SK-N-SH (cell line): ENCODE measurements around the gene ICA1. TPM values are rescaled to one million over a fixed set of nuclear protein-coding genes. Genes with fewer than 3 reads are reported as not detected.
A peak's percentile ranks its signal among the peaks of the same experiment; 100 is the strongest.

ENCODE experiments used
- CTCF ChIA-PET: fragments of 300-600, 350-600 bp; formaldehyde crosslinking; extraction: SDS; loops from one replicate; lab custom pipeline; 2021; lab: Yijun Ruan, JAX
- POLR2A ChIA-PET: fragments of 350-600 bp; sonication (Branson Sonifier 250); formaldehyde crosslinking; extraction: SDS; loops from one replicate; lab custom pipeline; 2020; ENCODE audit warnings: antibody characterized with exemption, inconsistent platforms; lab: Yijun Ruan, JAX
- DNase-seq: peaks from one replicate; pipeline ENCODE4 v3.0.0; 2012
- H2AFZ ChIP-seq: fragments of 200-600 bp; sonication (generic); 2 replicates; pipeline ENCODE4 v1.8.1; 2016; ENCODE audit warnings: antibody characterized with exemption, mild to moderate bottlenecking, low read depth
- H3F3A ChIP-seq: fragments of 200-600 bp; sonication (generic); replicated peaks from 2 replicates; pipeline ENCODE3; 2016; ENCODE audit warnings: antibody characterized with exemption, mild to moderate bottlenecking; ENCODE audit not compliant: insufficient read depth
- H3K27ac ChIP-seq, 2 experiments: fragments of 200-500 bp in 1 of 2; fragments of 200-600 bp in 1 of 2; sonication (Bioruptor generic) in 1 of 2; sonication (generic), shearing (Covaris generic) in 1 of 2; 2 replicates each; pipeline versions ENCODE4 v1.5.1 to v1.6.1; 2014 to 2016; ENCODE audit warnings: low read depth in 2 of 2, inconsistent platforms in 1 of 2, low read length in 1 of 2, mild to moderate bottlenecking in 1 of 2, mixed read lengths in 1 of 2
- H3K27me3 ChIP-seq: fragments of 200-600 bp; sonication (generic), shearing (Covaris generic); 2 replicates; pipeline ENCODE4 v1.6.1; 2016; ENCODE audit warnings: mixed run types; ENCODE audit not compliant: insufficient read depth
- H3K36me3 ChIP-seq, 2 experiments: fragments of 200-500 bp in 1 of 2; fragments of 200-600 bp in 1 of 2; sonication (Bioruptor generic) in 1 of 2; sonication (generic) in 1 of 2; replicated peaks in 1 of 2; 2 replicates each; pipeline versions ENCODE3 to v1.5.1; 2014 to 2016; ENCODE audit warnings: low read length in 1 of 2, mild to moderate bottlenecking in 1 of 2; ENCODE audit not compliant: insufficient read depth in 2 of 2, control insufficient read depth in 1 of 2
- H3K4me1 ChIP-seq, 2 experiments: fragments of 200-500 bp in 1 of 2; fragments of 200-600 bp in 1 of 2; sonication (Bioruptor generic) in 1 of 2; sonication (generic), shearing (Covaris generic) in 1 of 2; 2 replicates each; pipeline versions ENCODE4 v1.5.1 to v1.6.1; 2014 to 2016; ENCODE audit warnings: low read depth in 1 of 2, low read length in 1 of 2, mixed run types in 1 of 2; ENCODE audit not compliant: insufficient read depth in 2 of 2, control insufficient read depth in 1 of 2
- H3K4me2 ChIP-seq: fragments of 200-600 bp; sonication (generic), shearing (Covaris generic); 2 replicates; pipeline ENCODE4 v1.6.1; 2017; ENCODE audit warnings: mixed run types
- H3K4me3 ChIP-seq, 2 experiments: fragments of 200-500 bp in 1 of 2; fragments of 200-600 bp in 1 of 2; sonication (Bioruptor generic) in 1 of 2; sonication (generic), shearing (Covaris generic) in 1 of 2; 2 replicates each; pipeline versions ENCODE4 v1.5.1 to v1.8.1; 2014 to 2016; ENCODE audit warnings: low read depth in 2 of 2, inconsistent platforms in 1 of 2, low read length in 1 of 2, mild to moderate bottlenecking in 1 of 2, mixed read lengths in 1 of 2, moderate library complexity in 1 of 2
- H3K79me2 ChIP-seq: fragments of 200-600 bp; sonication (generic); 2 replicates; pipeline ENCODE4 v1.8.1; 2017; ENCODE audit warnings: mild to moderate bottlenecking; ENCODE audit not compliant: insufficient read depth
- H3K9ac ChIP-seq: fragments of 200-600 bp; sonication (generic); 2 replicates; pipeline ENCODE4 v1.6.1; 2017; ENCODE audit warnings: mixed run types
- H3K9me2 ChIP-seq: fragments of 200-600 bp; sonication (generic); 2 replicates; pipeline ENCODE4 v1.6.1; 2017; ENCODE audit warnings: mixed run types
- H3K9me3 ChIP-seq: fragments of 200-600 bp; sonication (generic); 2 replicates; pipeline ENCODE4 v1.6.1; 2017; ENCODE audit warnings: mixed run types, mild to moderate bottlenecking, moderate library complexity
- H4K20me1 ChIP-seq: fragments of 200-600 bp; sonication (generic); 2 replicates; pipeline ENCODE4 v1.6.1; 2017; ENCODE audit warnings: mild to moderate bottlenecking, mixed run types; ENCODE audit not compliant: insufficient read depth
- CHD2 ChIP-seq: fragments of 150-350 bp; IDR thresholded peaks from 2 replicates; pipeline ENCODE4 v1.6.1; 2018; ENCODE audit warnings: low read length; ENCODE audit not compliant: partially characterized antibody
- ELF1 ChIP-seq: IDR thresholded peaks from 2 replicates; pipeline ENCODE4 v1.4.0; 2012
- EP300 ChIP-seq, 2 experiments: IDR thresholded peaks; 2 replicates each; pipeline versions ENCODE4 v1.4.0 to v1.6.1; 2012; ENCODE audit warnings: borderline replicate concordance in 1 of 2, low read depth in 1 of 2, low read length in 1 of 2
- EZH2phosphoT487 ChIP-seq: fragments of 200-600 bp; sonication (generic); IDR thresholded peaks from 2 replicates; pipeline ENCODE4 v1.6.1; 2017; ENCODE audit warnings: low read depth, mixed run types, mild to moderate bottlenecking, antibody characterized with exemption, moderate library complexity, borderline replicate concordance
- FOXJ3 ChIP-seq: sonication (generic); formaldehyde crosslinking; IDR thresholded peaks from 2 replicates; pipeline ENCODE4 v1.5.1; 2020; ENCODE audit warnings: mild to moderate bottlenecking, missing genetic modification reagents
- FOXM1 ChIP-seq: IDR thresholded peaks from 2 replicates; pipeline ENCODE4 v1.4.0; 2012; ENCODE audit warnings: low read depth, mild to moderate bottlenecking
- GATA2 ChIP-seq: sonication (generic); formaldehyde crosslinking; IDR thresholded peaks from 2 replicates; pipeline ENCODE4 v1.5.0; 2020; ENCODE audit warnings: mild to moderate bottlenecking, missing genetic modification reagents
- IRF3 ChIP-seq: fragments of 150-350 bp; IDR thresholded peaks from 2 replicates; pipeline ENCODE4 v1.6.1; 2016; ENCODE audit warnings: mild to moderate bottlenecking, low read depth, low read length
- MAX ChIP-seq: IDR thresholded peaks from 2 replicates; pipeline ENCODE4 v1.4.0; 2012; ENCODE audit warnings: low read depth
- MEF2A ChIP-seq: IDR thresholded peaks from 2 replicates; pipeline ENCODE4 v1.4.0; 2012; ENCODE audit warnings: low read depth, borderline replicate concordance
- MXI1 ChIP-seq: IDR thresholded peaks from 2 replicates; pipeline ENCODE4 v1.6.1; 2012; ENCODE audit warnings: mild to moderate bottlenecking, low read depth, low read length, improper control_type of control experiment
- NRF1 ChIP-seq: IDR thresholded peaks from 2 replicates; pipeline ENCODE4 v1.6.1; 2012; ENCODE audit warnings: low read depth, mild to moderate bottlenecking, low read length
- PBX3 ChIP-seq: IDR thresholded peaks from 2 replicates; pipeline ENCODE4; 2012
- POLR2AphosphoS5 ChIP-seq: IDR thresholded peaks from 2 replicates; pipeline ENCODE4 v1.6.1; 2012; ENCODE audit warnings: low read depth, low read length
- RAD21 ChIP-seq: IDR thresholded peaks from 2 replicates; pipeline ENCODE4 v1.6.1; 2012; ENCODE audit warnings: mild to moderate bottlenecking, low read length
- RCOR1 ChIP-seq: fragments of 150-350 bp; IDR thresholded peaks from 2 replicates; pipeline ENCODE4 v1.6.1; 2017; ENCODE audit warnings: antibody characterized with exemption, low read length
- RFX5 ChIP-seq: IDR thresholded peaks from 2 replicates; pipeline ENCODE4 v1.6.1; 2012; ENCODE audit warnings: mild to moderate bottlenecking, improper control_type of control experiment, low read length
- SIN3A ChIP-seq: IDR thresholded peaks from 2 replicates; pipeline ENCODE4 v1.6.1; 2012; ENCODE audit warnings: low read depth, mild to moderate bottlenecking, low read length, moderate library complexity, borderline replicate concordance
- TAF1 ChIP-seq: IDR thresholded peaks from 2 replicates; pipeline ENCODE4 v1.6.1; 2012; ENCODE audit warnings: low read depth, mild to moderate bottlenecking, low read length, moderate library complexity, borderline replicate concordance
- TCF12 ChIP-seq: IDR thresholded peaks from 2 replicates; pipeline ENCODE4 v1.4.0; 2012
- TEAD4 ChIP-seq: IDR thresholded peaks from 2 replicates; pipeline ENCODE4 v1.4.0; 2012; ENCODE audit warnings: mild to moderate bottlenecking, borderline replicate concordance; ENCODE audit not compliant: insufficient read depth
- USF1 ChIP-seq: IDR thresholded peaks from 2 replicates; pipeline ENCODE4 v1.4.0; 2012; ENCODE audit warnings: low read depth, borderline replicate concordance
- USF2 ChIP-seq: fragments of 150-350 bp; IDR thresholded peaks from 2 replicates; pipeline ENCODE4 v1.6.1; 2017; ENCODE audit warnings: antibody characterized with exemption, low read length, low read depth, borderline replicate concordance
- YY1 ChIP-seq: IDR thresholded peaks from 2 replicates; pipeline ENCODE4 v1.4.0; 2012; ENCODE audit warnings: low read depth, mild to moderate bottlenecking
- ZBTB33 ChIP-seq: IDR thresholded peaks from 2 replicates; pipeline ENCODE4 v1.4.0; 2012; ENCODE audit warnings: low read depth, borderline replicate concordance
- WGBS: methylation state at CpG from one replicate; pipeline ENCODE4 v1.1.6; 2017; ENCODE audit warnings: low lambda C conversion rate; 5-methylcytosine and 5-hydroxymethylcytosine counted together
- polyA plus RNA-seq, 3 experiments: library from polyadenylated mRNA; depleted of rRNA; stranded (reverse); fragments of >200 nt; gene quantifications; 2 replicates each; pipeline ENCODE4 v1.2.3, GENCODE V29; 2012

ICA1 gene
- polyA plus RNA-seq, 1 of the 3 experiments (the other 2 are of a cell fraction), result 2.4 TPM

- peaks cover 0 to 59% of the 10 kb centered on the region in 2 experiments; a peak in 2 of 4 replicates for H3K4me1 ChIP-seq
- H3K36me3 ChIP-seq, result no peaks in the 10 kb centered on the region
- H3K4me3 ChIP-seq, result no peak overlapping the region
- 23% methylated on average over 3 of the region's 3 CpGs for whole genome bisulfite sequencing
- H3K9me3 ChIP-seq, result no peaks in the 10 kb centered on the region
- H3K9ac ChIP-seq, result no peak overlapping the region
- no peak overlapping the region for H3K4me2 ChIP-seq
- DNase-seq, result peak; percentile 75
- no peak overlapping the region for H2AFZ ChIP-seq
- no peaks in the 10 kb centered on the region for H4K20me1 ChIP-seq
- POLR2A ChIA-PET, result interaction anchor here (0.8 to 3.8 kb wide), 14 partner anchors 29 to 695 kb away, joined by 3 to 122 read pairs (median 4); partner anchors contain the start of gene ICA1
- no peaks in the 10 kb centered on the region for H3K27me3 ChIP-seq
- no peaks in the 10 kb centered on the region for H3K79me2 ChIP-seq
- H3F3A ChIP-seq, result no peaks in the 10 kb centered on the region
- TF ChIP-seq TCF12 (peak; percentile 41; the same call in 1 of the 2 replicates), RFX5 (peak; percentile 47; the same call in 1 of the 2 replicates), GATA2 (CRISPR knock-in tag) (peak; percentile 89), RCOR1 (peak; percentile 92), MXI1 (peak; percentile 51; the same call in 1 of the 2 replicates), PBX3 (no peak), YY1 (no peak), TAF1 (no peak), SIN3A (no peak), USF1 (no peak), MEF2A (no peak), ELF1 (no peak), RAD21 (peak; percentile 50), MAX (no peak), NRF1 (no peak), CHD2 (peak; percentile 91), IRF3 (no peak), USF2 (no peak), EZH2phosphoT487 (no peak), FOXM1 (no peak), TEAD4 (no peak), EP300 (IDR thresholded peaks at IDR 0.05; ENCODE audit: borderline replicate concordance in 1 of 2, low read depth in 1 of 2, low read length in 1 of 2) (peak in 1 of 2 experiments; percentile 99; a peak in 2 of 4 replicates), FOXJ3 (CRISPR knock-in tag) (peak; percentile 97), ZBTB33 (no peak), POLR2AphosphoS5 (peak; percentile 13; the same call in 1 of the 2 replicates)
- CTCF ChIA-PET, result interaction anchor here (0.9 to 3.8 kb wide), 12 partner anchors 28 to 609 kb away, joined by 3 to 20 read pairs (median 3); partner anchors contain the start of gene ICA1
- H3K9me2 ChIP-seq, result no peaks in the 10 kb centered on the region
- peak overlapping the region in 1 of 2 experiments; percentile 100; a peak in 3 of 4 replicates for H3K27ac ChIP-seq
These were observed 29.6 kb upstream of the ICA1 start for GRCh38 chr7:8291397-8292141.
